ENCODE results near the gene EPHB4. TPM values are rescaled to one million over a fixed set of nuclear protein-coding genes. Genes with fewer than 3 reads are reported as not detected.

Gene EPHB4
- total RNA-seq, 3 donors from 2014 or later: 21.4 to 64.9 (median 31.8) TPM

GRCh38 chr7:100854146-100854895, 27.0 kb upstream of the EPHB4 start:
- H3K27me3 ChIP-seq: no peaks in the 10 kb centered on the region
- no peak overlapping the region for H3K27ac ChIP-seq
- intact Hi-C loops (cut with DNase I; ENCODE audit: low total_unique reads): no loop called here
- no peaks in the 10 kb centered on the region for H3K36me3 ChIP-seq
- H3K9me3 ChIP-seq: no peaks in the 10 kb centered on the region
- H3K4me1 ChIP-seq: no peaks in the 10 kb centered on the region
- no peak for DNase-seq (ENCODE audit: low spot score in 2 of 2)
- no peak overlapping the region for H3K4me3 ChIP-seq
- TF ChIP-seq POLR2A (IDR thresholded peaks at IDR 0.05) (no peak), POLR2AphosphoS5 (IDR thresholded peaks at IDR 0.05) (no peak), CTCF (IDR thresholded peaks at IDR 0.05) (no peak)

GRCh38 chr7:100852048-100852872, 24.9 kb upstream of the EPHB4 start, which contains the start of gene SLC12A9:
Gene SLC12A9 (plus strand): TSS chr7:100852713. CDS start chr7:100854198, 1,485 bp downstream.
- Histone ChIP-seq H3K36me3 (no peaks in the 10 kb centered on the region), H3K9me3 (no peaks in the 10 kb centered on the region), H3K27me3 (no peaks in the 10 kb centered on the region), H3K27ac (peak within 1 kb of the TSS; percentile 40 to 60), H3K4me1 (no peaks in the 10 kb centered on the region), H3K4me3 (peak within 1 kb of the TSS; percentile 65 to 92 (median 66))
- peak; percentile 83 to 87 for DNase-seq (ENCODE audit: low spot score in 2 of 2)
- intact Hi-C loops (cut with DNase I; ENCODE audit: low total_unique reads): no loop called here
- TF ChIP-seq POLR2A (IDR thresholded peaks at IDR 0.05): no peak
- TF ChIP-seq POLR2AphosphoS5 (IDR thresholded peaks at IDR 0.05): peak; percentile 22 to 49 (median 28)
- TF ChIP-seq CTCF (IDR thresholded peaks at IDR 0.05): peak; percentile 90 to 97 (median 96)

- no peaks in the 10 kb centered on the region for H3K27me3 ChIP-seq
- H3K36me3 ChIP-seq: no peaks in the 10 kb centered on the region
- H3K9me3 ChIP-seq: no peaks in the 10 kb centered on the region
- DNase-seq (ENCODE audit: low spot score in 2 of 2): no peak
- no peak overlapping the region for H3K4me3 ChIP-seq
- peak overlapping the region in 1 of 2 donors; percentile 34 for H3K27ac ChIP-seq
- intact Hi-C loops (cut with DNase I; ENCODE audit: low total_unique reads): no loop called here
- no peaks in the 10 kb centered on the region for H3K4me1 ChIP-seq
- no peak for TF ChIP-seq CTCF (IDR thresholded peaks at IDR 0.05)
- TF ChIP-seq POLR2AphosphoS5 (IDR thresholded peaks at IDR 0.05): peak in 1 of 3 donors; percentile 58
Observed at GRCh38 chr7:100847360-100847759, 20.0 kb upstream of the EPHB4 start.

- peak overlapping the region in 1 of 2 donors; percentile 7 for H3K27ac ChIP-seq
- no peak overlapping the region for H3K4me3 ChIP-seq
- H3K27me3 ChIP-seq: no peaks in the 10 kb centered on the region
- intact Hi-C loops (cut with DNase I; ENCODE audit: low total_unique reads): no loop called here
- DNase-seq (ENCODE audit: low spot score in 2 of 2): no peak
- H3K4me1 ChIP-seq: peaks cover 0 to 8% of the 10 kb centered on the region in 2 donors
- no peaks in the 10 kb centered on the region for H3K9me3 ChIP-seq
- H3K36me3 ChIP-seq: no peaks in the 10 kb centered on the region
- TF ChIP-seq CTCF (IDR thresholded peaks at IDR 0.05): no peak
- TF ChIP-seq POLR2AphosphoS5 (IDR thresholded peaks at IDR 0.05): no peak
- TF ChIP-seq POLR2A (IDR thresholded peaks at IDR 0.05): no peak
Observed at GRCh38 chr7:100840470-100841100, 13.3 kb upstream of the EPHB4 start.

Data from breast epithelium (tissue), 4 donors.